ENCODE measurements around the gene PPIP5K2.
A peak's percentile ranks its signal among the peaks of the same experiment; 100 is the strongest.

Gene PPIP5K2

GRCh38 chr5:103093727-103094126 lies 26.4 kb upstream of the PPIP5K2 start:
- no peak overlapping the region for H2BK5ac ChIP-seq (ENCODE audit: low read depth, low read length, poor library complexity, severe bottlenecking)

DNA sequence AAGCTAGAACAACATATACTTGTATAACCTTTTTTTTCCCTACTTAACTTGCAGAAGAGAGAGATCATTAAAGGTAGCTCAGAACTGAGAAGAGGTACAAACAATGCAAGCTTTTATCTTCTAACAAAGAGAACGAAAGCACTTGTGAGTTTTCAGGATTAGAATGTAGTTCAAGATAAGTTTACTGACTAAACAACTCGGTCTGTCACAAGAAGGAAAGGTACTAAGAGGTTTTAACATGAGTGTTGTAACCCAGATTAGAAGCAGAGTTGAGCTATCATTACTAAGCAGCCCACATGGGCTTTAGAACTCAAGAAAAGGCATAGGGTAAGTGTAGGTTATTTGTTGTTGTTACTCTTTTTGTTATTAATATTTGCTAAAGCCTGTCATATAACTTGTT lies 25.4 kb upstream of the PPIP5K2 start:
- H3K36me3 ChIP-seq (ENCODE audit: control insufficient read depth in 1 of 2, insufficient read depth in 2 of 2, low read depth in 1 of 2, low read length in 2 of 2): peaks cover 3 to 23% of the 10 kb centered on the region in 2 experiments
- WGBS: 99% methylated on average over 2 of the region's 2 CpGs

More at GRCh38 chr5:103093727-103094126, 26.4 kb upstream of the PPIP5K2 start:
- H3K9me3 ChIP-seq (ENCODE audit: control insufficient read depth, low read length): no peaks in the 10 kb centered on the region
- H2BK120ac ChIP-seq (ENCODE audit: low read depth, low read length): no peak overlapping the region
- H3K14ac ChIP-seq (ENCODE audit: low read length in 2 of 2): no peak overlapping the region
- H2AFZ ChIP-seq (ENCODE audit: low read depth, low read length): no peak overlapping the region
- H2BK15ac ChIP-seq (ENCODE audit: low read depth, poor library complexity, severe bottlenecking): no peak overlapping the region
- no peak overlapping the region for H3K4me2 ChIP-seq (ENCODE audit: low read length, poor library complexity, severe bottlenecking)
- no peak overlapping the region for H3K27ac ChIP-seq (ENCODE audit: low read length, poor library complexity, severe bottlenecking)
- H2AK5ac ChIP-seq (ENCODE audit: low read length, severe bottlenecking): no peak overlapping the region
- DNase-seq: no peak
- H3K79me1 ChIP-seq (replicated peaks; ENCODE audit: low read length, poor library complexity, severe bottlenecking): peaks cover 2% of the 10 kb centered on the region
- no peak overlapping the region for H3K9ac ChIP-seq (ENCODE audit: low read length)
- H3K18ac ChIP-seq (ENCODE audit: low read depth in 1 of 2, low read length in 2 of 2): no peak overlapping the region
- peaks cover 3% of the 10 kb centered on the region for H3K4me1 ChIP-seq (ENCODE audit: control insufficient read depth, insufficient read depth, low read depth, low read length)
- H3K4ac ChIP-seq (ENCODE audit: low read depth in 1 of 2, low read length in 2 of 2): no peak overlapping the region
- WGBS: no CpG with 5 or more reads among the region's 1 CpG
- peaks cover 3 to 25% of the 10 kb centered on the region in 2 experiments for H3K36me3 ChIP-seq (ENCODE audit: control insufficient read depth in 1 of 2, insufficient read depth in 2 of 2, low read depth in 1 of 2, low read length in 2 of 2)
- no peak overlapping the region for H4K8ac ChIP-seq (ENCODE audit: low read length)
- no peak overlapping the region for H3K23ac ChIP-seq (ENCODE audit: low read length in 2 of 2)
- no peak overlapping the region for H3K4me3 ChIP-seq (ENCODE audit: insufficient read depth in 1 of 2, low read depth in 1 of 2, low read length in 2 of 2)
- no peaks in the 10 kb centered on the region for H3K27me3 ChIP-seq (ENCODE audit: control insufficient read depth in 1 of 2, insufficient read depth in 1 of 2, low read length in 2 of 2)
- H4K91ac ChIP-seq (ENCODE audit: low read length): no peak overlapping the region
- H2BK12ac ChIP-seq (ENCODE audit: low read length in 2 of 2): no peak overlapping the region

GRCh38 chr5:103098993-103099392 lies 21.1 kb upstream of the PPIP5K2 start:
- no peak overlapping the region for H3K4me2 ChIP-seq (ENCODE audit: low read length, poor library complexity, severe bottlenecking)
- no peaks in the 10 kb centered on the region for H3K27me3 ChIP-seq (ENCODE audit: control insufficient read depth in 1 of 2, insufficient read depth in 1 of 2, low read length in 2 of 2)
- no peak overlapping the region for H3K9ac ChIP-seq (ENCODE audit: low read length)
- peaks cover 3 to 23% of the 10 kb centered on the region in 2 experiments for H3K36me3 ChIP-seq (ENCODE audit: control insufficient read depth in 1 of 2, insufficient read depth in 2 of 2, low read depth in 1 of 2, low read length in 2 of 2)
- no peak overlapping the region for H2AFZ ChIP-seq (ENCODE audit: low read depth, low read length)
- no peak overlapping the region for H2BK12ac ChIP-seq (ENCODE audit: low read length in 2 of 2)
- no peak for DNase-seq
- no peak overlapping the region for H4K91ac ChIP-seq (ENCODE audit: low read length)
- no CpG with 5 or more reads among the region's 2 CpGs for WGBS
- no peak overlapping the region for H4K8ac ChIP-seq (ENCODE audit: low read length)
- no peak overlapping the region for H3K18ac ChIP-seq (ENCODE audit: low read depth in 1 of 2, low read length in 2 of 2)
- H2BK120ac ChIP-seq (ENCODE audit: low read depth, low read length): no peak overlapping the region
- H2BK15ac ChIP-seq (ENCODE audit: low read depth, poor library complexity, severe bottlenecking): no peak overlapping the region
- no peaks in the 10 kb centered on the region for H3K9me3 ChIP-seq (ENCODE audit: control insufficient read depth, low read length)
- H3K14ac ChIP-seq (ENCODE audit: low read length in 2 of 2): no peak overlapping the region
- no peak overlapping the region for H2BK5ac ChIP-seq (ENCODE audit: low read depth, low read length, poor library complexity, severe bottlenecking)
- no peak overlapping the region for H3K4ac ChIP-seq (ENCODE audit: low read depth in 1 of 2, low read length in 2 of 2)
- H3K27ac ChIP-seq (ENCODE audit: low read length, poor library complexity, severe bottlenecking): no peak overlapping the region
- no peaks in the 10 kb centered on the region for H3K79me1 ChIP-seq (replicated peaks; ENCODE audit: low read length, poor library complexity, severe bottlenecking)
- H3K4me3 ChIP-seq (ENCODE audit: insufficient read depth in 1 of 2, low read depth in 1 of 2, low read length in 2 of 2): no peak overlapping the region
- H3K23ac ChIP-seq (ENCODE audit: low read length in 2 of 2): no peak overlapping the region
- no peak overlapping the region for H2AK5ac ChIP-seq (ENCODE audit: low read length, severe bottlenecking)
- peaks cover 3% of the 10 kb centered on the region for H3K4me1 ChIP-seq (ENCODE audit: control insufficient read depth, insufficient read depth, low read depth, low read length)

More for the DNA sequence above, 25.4 kb upstream of the PPIP5K2 start:
- no peaks in the 10 kb centered on the region for H3K9me3 ChIP-seq (ENCODE audit: control insufficient read depth, low read length)
- H3K14ac ChIP-seq (ENCODE audit: low read length in 2 of 2): no peak overlapping the region
- H4K91ac ChIP-seq (ENCODE audit: low read length): no peak overlapping the region
- H3K27me3 ChIP-seq (ENCODE audit: control insufficient read depth in 1 of 2, insufficient read depth in 1 of 2, low read length in 2 of 2): no peaks in the 10 kb centered on the region
- no peak overlapping the region for H2BK5ac ChIP-seq (ENCODE audit: low read depth, low read length, poor library complexity, severe bottlenecking)
- peaks cover 2% of the 10 kb centered on the region for H3K79me1 ChIP-seq (replicated peaks; ENCODE audit: low read length, poor library complexity, severe bottlenecking)
- no peak overlapping the region for H4K8ac ChIP-seq (ENCODE audit: low read length)
- H2BK12ac ChIP-seq (ENCODE audit: low read length in 2 of 2): no peak overlapping the region
- H3K4ac ChIP-seq (ENCODE audit: low read depth in 1 of 2, low read length in 2 of 2): no peak overlapping the region
- no peak overlapping the region for H2BK15ac ChIP-seq (ENCODE audit: low read depth, poor library complexity, severe bottlenecking)
- H2AFZ ChIP-seq (ENCODE audit: low read depth, low read length): no peak overlapping the region
- DNase-seq: no peak
- H3K23ac ChIP-seq (ENCODE audit: low read length in 2 of 2): no peak overlapping the region
- no peak overlapping the region for H3K27ac ChIP-seq (ENCODE audit: low read length, poor library complexity, severe bottlenecking)
- H3K18ac ChIP-seq (ENCODE audit: low read depth in 1 of 2, low read length in 2 of 2): no peak overlapping the region
- no peak overlapping the region for H3K9ac ChIP-seq (ENCODE audit: low read length)
- H2AK5ac ChIP-seq (ENCODE audit: low read length, severe bottlenecking): no peak overlapping the region
- H3K4me2 ChIP-seq (ENCODE audit: low read length, poor library complexity, severe bottlenecking): no peak overlapping the region
- H2BK120ac ChIP-seq (ENCODE audit: low read depth, low read length): no peak overlapping the region
- H3K4me1 ChIP-seq (ENCODE audit: control insufficient read depth, insufficient read depth, low read depth, low read length): peaks cover 3% of the 10 kb centered on the region
- H3K4me3 ChIP-seq (ENCODE audit: insufficient read depth in 1 of 2, low read depth in 1 of 2, low read length in 2 of 2): no peak overlapping the region

DNA sequence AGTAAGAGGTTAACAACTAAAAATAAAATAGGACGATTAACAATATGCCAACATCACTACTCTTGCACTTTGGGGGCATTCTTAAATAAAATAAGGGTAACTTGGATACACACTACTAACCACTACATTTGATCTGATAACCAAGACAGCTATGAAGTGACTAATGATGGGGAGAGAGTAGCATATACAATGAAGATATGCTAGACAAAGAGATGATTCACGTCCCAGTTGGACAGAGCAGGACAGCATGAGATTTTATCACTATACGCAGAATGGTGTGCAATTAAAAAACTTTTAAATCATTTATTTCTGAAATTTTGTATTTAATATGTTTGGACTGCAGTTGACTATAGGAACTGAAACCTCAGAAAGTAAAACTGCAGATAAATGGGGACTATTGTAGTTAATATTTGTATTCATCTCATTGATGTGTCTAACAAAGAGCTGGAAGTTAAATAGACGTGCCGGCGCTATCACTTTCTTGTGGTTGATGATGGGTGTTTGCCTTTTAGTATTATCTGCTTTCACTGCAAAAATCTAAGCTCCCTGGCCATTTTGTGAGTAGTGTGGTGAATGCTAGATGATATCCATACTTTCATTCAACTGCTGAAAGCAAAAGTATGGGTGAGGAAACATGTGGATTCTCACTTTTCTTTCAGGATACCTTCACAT lies 18.9 kb upstream of the PPIP5K2 start:
- Histone ChIP-seq H2BK12ac (ENCODE audit: low read length in 2 of 2) (no peak overlapping the region), H3K4ac (ENCODE audit: low read depth in 1 of 2, low read length in 2 of 2) (no peak overlapping the region), H3K79me1 (replicated peaks; ENCODE audit: low read length, poor library complexity, severe bottlenecking) (no peaks in the 10 kb centered on the region), H3K18ac (ENCODE audit: low read depth in 1 of 2, low read length in 2 of 2) (no peak overlapping the region), H4K91ac (ENCODE audit: low read length) (no peak overlapping the region), H3K4me3 (ENCODE audit: insufficient read depth in 1 of 2, low read depth in 1 of 2, low read length in 2 of 2) (no peak overlapping the region), H2BK5ac (ENCODE audit: low read depth, low read length, poor library complexity, severe bottlenecking) (no peak overlapping the region), H3K4me2 (ENCODE audit: low read length, poor library complexity, severe bottlenecking) (no peak overlapping the region), H2AFZ (ENCODE audit: low read depth, low read length) (no peak overlapping the region), H3K14ac (ENCODE audit: low read length in 2 of 2) (no peak overlapping the region), H3K9ac (ENCODE audit: low read length) (no peak overlapping the region), H3K27ac (ENCODE audit: low read length, poor library complexity, severe bottlenecking) (no peak overlapping the region), H2BK15ac (ENCODE audit: low read depth, poor library complexity, severe bottlenecking) (no peak overlapping the region), H3K36me3 (ENCODE audit: control insufficient read depth in 1 of 2, insufficient read depth in 2 of 2, low read depth in 1 of 2, low read length in 2 of 2) (peaks cover 3 to 27% of the 10 kb centered on the region in 2 experiments), H2AK5ac (ENCODE audit: low read length, severe bottlenecking) (no peak overlapping the region), H3K4me1 (ENCODE audit: control insufficient read depth, insufficient read depth, low read depth, low read length) (peaks cover 2% of the 10 kb centered on the region), H4K8ac (ENCODE audit: low read length) (no peak overlapping the region), H3K9me3 (ENCODE audit: control insufficient read depth, low read length) (no peaks in the 10 kb centered on the region), H3K27me3 (ENCODE audit: control insufficient read depth in 1 of 2, insufficient read depth in 1 of 2, low read length in 2 of 2) (no peaks in the 10 kb centered on the region), H2BK120ac (ENCODE audit: low read depth, low read length) (no peak overlapping the region), H3K23ac (ENCODE audit: low read length in 2 of 2) (no peak overlapping the region)
- 91% methylated on average over 4 of the region's 6 CpGs for WGBS
- peak; percentile 5 for DNase-seq
